GM12875 (cell line): ENCODE results near the gene NEK10.
"Not testable (repeated sequence)": the region's sequence is repeated elsewhere in the genome, so short reads cannot be mapped to it uniquely, and the experiment has no call there.

ENCODE experiments used
- H3K4me3 ChIP-seq: one replicate; pipeline ENCODE4 v1.5.1; 2011; ENCODE audit warnings: low read depth, low read length, control low read depth
- TF ChIP-seq, protein P1 (sequence below): IDR thresholded peaks from 2 replicates; pipeline ENCODE4 v1.5.1; 2011; ENCODE audit warnings: low read depth, mild to moderate bottlenecking, control low read depth, inconsistent platforms, low read length, moderate library complexity, borderline replicate concordance; ENCODE audit not compliant: insufficient read depth

Gene NEK10

DNA sequence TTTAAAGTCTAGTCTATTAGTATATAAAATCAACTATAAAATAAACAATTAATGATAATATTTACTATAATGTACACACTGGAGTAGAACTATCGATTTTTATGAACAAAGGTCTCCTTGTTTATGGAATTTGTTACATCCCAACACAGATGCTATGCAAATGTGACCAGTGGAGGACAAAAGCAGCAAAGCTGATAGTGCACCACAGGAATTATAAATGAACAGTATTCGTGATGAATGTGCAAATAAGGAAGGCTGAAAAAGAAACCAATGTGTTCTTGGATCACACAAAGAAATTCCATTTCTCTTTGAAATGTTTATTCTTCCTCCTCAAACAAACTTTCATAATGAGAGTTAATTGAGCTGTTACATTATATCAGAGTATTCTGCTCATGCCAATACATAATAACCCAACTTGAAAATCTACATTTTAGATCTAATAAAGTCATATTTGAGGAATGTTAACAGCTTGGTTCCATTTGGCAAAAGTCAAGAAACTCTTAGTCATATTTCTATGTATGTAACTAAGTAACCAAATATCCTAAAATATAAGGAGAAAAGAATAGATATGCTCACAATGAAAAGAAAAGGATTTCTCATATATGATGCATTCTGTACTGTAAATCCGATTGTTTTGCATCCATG lies 79.3 kb downstream of the NEK10 start:
- H3K4me3 ChIP-seq, result no peak overlapping the region
- TF ChIP-seq, protein P1, sequence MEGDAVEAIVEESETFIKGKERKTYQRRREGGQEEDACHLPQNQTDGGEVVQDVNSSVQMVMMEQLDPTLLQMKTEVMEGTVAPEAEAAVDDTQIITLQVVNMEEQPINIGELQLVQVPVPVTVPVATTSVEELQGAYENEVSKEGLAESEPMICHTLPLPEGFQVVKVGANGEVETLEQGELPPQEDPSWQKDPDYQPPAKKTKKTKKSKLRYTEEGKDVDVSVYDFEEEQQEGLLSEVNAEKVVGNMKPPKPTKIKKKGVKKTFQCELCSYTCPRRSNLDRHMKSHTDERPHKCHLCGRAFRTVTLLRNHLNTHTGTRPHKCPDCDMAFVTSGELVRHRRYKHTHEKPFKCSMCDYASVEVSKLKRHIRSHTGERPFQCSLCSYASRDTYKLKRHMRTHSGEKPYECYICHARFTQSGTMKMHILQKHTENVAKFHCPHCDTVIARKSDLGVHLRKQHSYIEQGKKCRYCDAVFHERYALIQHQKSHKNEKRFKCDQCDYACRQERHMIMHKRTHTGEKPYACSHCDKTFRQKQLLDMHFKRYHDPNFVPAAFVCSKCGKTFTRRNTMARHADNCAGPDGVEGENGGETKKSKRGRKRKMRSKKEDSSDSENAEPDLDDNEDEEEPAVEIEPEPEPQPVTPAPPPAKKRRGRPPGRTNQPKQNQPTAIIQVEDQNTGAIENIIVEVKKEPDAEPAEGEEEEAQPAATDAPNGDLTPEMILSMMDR, result no peak

DNA sequence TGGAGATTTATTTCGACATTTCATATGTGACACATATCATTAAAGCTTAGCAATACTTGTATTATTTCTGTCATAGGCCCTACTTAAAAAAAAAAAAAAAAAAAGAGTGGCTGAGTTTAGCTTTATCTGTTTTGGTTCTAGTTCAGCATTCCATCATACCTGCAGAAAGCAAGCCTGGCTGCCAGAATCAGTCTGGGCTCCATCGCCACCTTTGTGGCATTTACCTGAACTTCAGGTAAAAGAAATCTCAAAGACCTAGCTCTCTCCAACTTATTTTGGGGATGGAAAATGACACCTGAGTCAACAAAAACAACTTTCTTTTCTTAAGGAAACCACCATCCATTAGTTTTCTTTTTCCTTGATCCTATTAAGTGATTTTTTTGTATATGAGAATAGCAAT lies 82.1 kb downstream of the NEK10 start:
- H3K4me3 ChIP-seq, result no peak overlapping the region
- TF ChIP-seq, protein P1, result no peak

DNA sequence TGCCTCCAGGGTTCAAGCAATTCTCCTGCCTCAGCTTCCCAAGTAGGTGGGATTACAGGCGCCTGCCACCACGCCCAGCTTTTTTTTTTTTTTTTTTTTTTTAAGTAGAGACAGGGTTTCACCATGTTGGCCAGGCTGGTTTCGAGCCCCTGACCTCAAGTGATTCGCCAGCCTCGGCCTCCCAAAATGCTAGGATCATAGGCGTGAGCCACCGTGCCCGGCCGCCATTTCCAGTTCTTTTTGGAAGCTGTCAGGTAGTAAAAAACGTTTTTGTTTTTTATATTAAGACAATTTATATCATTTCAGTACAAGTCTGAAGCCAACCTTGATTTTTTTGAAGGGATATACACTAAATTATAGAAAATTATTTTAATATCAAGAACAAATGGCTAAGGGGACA lies 82.7 kb downstream of the NEK10 start:
- H3K4me3 ChIP-seq, result not testable (repeated sequence)

DNA sequence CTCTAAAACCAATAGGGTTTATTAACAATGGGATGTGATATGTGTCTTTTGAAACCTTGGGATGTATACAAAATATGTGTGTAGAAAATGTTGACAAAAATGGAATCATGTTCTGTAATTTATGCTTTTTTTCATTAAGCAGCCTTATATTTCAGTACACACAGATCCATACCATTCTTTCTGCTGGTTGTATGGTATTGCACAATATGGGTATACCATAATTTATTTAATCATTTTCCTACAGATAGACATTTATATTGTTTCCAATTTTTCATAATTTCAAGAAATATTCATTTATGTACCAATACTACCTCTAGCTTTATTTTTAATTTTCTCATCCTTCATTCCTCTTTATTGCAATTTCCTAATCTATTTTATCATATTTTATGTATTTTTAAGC lies 83.5 kb downstream of the NEK10 start:
- H3K4me3 ChIP-seq, result no peak overlapping the region
- TF ChIP-seq, protein P1, result no peak

DNA sequence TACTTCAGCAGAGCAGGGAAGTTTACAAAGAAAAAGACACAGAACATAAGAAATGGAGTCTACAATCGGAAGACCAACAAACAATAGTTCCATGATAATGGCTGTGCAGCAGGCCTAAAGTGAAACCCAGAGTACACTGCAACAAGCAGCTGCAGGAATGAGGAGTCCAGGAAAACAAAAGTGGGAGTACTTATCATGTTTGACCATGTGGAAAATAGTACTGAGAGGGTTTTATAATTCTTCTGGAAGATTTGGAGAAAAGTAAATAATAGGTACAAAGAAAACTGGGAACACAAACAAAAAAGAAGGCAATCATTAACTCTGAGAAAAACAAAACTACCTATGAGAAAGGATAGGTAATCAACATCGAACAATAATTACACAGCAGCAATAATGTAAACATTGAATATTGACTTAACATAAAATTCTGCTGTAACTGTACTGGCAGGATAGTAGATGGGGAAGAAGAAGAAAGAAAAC lies 87.5 kb downstream of the NEK10 start:
- no peak overlapping the region for H3K4me3 ChIP-seq
- TF ChIP-seq, protein P1, result no peak

DNA sequence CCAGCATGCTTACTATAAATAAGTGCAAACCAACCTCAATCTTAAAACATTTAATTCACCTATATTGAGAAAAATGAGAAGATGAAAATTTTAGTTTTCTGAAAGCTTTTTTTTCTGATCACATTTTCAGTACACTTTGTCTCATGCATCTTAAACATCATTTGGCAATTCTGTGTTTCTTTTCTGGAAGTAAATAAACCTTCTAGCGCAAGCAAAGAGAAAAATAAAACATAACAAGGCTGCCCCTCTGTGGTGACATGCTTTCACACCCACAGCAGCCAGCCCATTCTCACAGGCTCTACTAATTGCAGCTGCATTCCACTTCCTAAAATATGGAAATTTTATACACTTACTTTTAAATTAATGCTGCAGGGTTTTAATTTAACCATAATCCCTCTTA lies 90.1 kb downstream of the NEK10 start:
- H3K4me3 ChIP-seq, result no peak overlapping the region
- TF ChIP-seq, protein P1, result no peak

DNA sequence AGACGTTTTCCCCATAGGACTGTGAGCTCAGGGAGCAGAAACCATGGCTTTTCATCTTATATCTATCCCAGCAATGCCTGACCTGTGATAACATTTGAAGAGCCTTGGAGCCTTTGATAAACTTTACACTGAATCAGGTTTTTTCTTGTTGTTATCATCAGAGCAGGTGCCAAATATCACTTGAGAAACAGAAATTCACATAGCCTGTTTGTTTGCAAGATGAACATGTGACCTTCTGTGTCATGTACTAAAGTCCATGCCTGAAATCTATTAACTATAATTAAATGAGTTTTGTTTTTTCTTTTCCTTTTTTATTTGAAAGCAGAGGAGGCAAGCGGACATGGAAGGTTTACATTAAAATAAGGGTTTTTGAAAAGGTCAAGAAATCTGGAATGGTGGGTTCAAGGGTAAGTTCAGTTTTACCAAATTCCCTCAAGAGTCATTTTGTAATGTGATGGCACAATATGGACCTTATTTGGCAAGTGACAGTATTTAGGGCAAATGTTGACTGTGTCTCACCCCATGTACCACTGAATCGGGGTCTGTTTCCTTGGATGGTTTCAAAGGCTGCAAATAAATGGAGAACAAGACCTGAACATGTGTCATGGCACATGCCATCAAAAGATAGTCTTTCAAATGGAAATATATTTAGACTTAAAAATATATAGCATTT lies 90.7 kb downstream of the NEK10 start:
- TF ChIP-seq, protein P1, result no peak
- no peak overlapping the region for H3K4me3 ChIP-seq
